A673 (cell line): ENCODE data around the gene AFF1. TPM values are rescaled to one million over a fixed set of nuclear protein-coding genes. Genes with fewer than 3 reads are reported as not detected.
A peak's percentile ranks its signal among the peaks of the same experiment; 100 is the strongest.
"Not testable (repeated sequence)": the region's sequence is repeated elsewhere in the genome, so short reads cannot be mapped to it uniquely, and the experiment has no call there.

ENCODE experiments used
- BruUV-seq: library from RNA; stranded (reverse); fragments of 400-500 nt; replicated peaks from 2 replicates; lab custom pipeline; 2021; lab: Mats Ljungman, UMichigan
- CTCF ChIA-PET: fragments of 300-600 bp; sonication (Branson Sonifier 250); formaldehyde crosslinking; loops from one replicate; lab custom pipeline; 2022; ENCODE audit warnings: antibody characterized with exemption; lab: Charles Lee
- POLR2A ChIA-PET: fragments of 300-600 bp; sonication (Branson Sonifier 250); formaldehyde crosslinking; loops from one replicate; lab custom pipeline; 2022; ENCODE audit warnings: antibody characterized with exemption; ENCODE audit not compliant: low non-redundant PET; lab: Charles Lee
- DNase-seq: peaks from one replicate; pipeline ENCODE4 v3.0.0-alpha.2; 2015; ENCODE audit warnings: low spot score
- H3K27ac ChIP-seq: fragments of 200-600 bp; sonication (generic); 2 replicates; pipeline ENCODE4 v1.5.1; 2016; ENCODE audit warnings: mixed run types, low read depth, mild to moderate bottlenecking, mixed read lengths, antibody characterized with exemption, low read length; ENCODE audit not compliant: poor library complexity, severe bottlenecking
- H3K27me3 ChIP-seq: fragments of 200-600 bp; sonication (generic); replicated peaks from 2 replicates; pipeline ENCODE4 v1.6.1; 2017; ENCODE audit warnings: mixed run types, low read depth, mild to moderate bottlenecking, mixed read lengths, antibody characterized with exemption, low read length; ENCODE audit not compliant: insufficient read depth, poor library complexity
- H3K36me3 ChIP-seq: fragments of 200-600 bp; sonication (generic); 2 replicates; pipeline ENCODE4 v1.6.1; 2016; ENCODE audit warnings: mixed run types, mild to moderate bottlenecking, mixed read lengths, antibody characterized with exemption, low read length; ENCODE audit not compliant: insufficient read depth, poor library complexity, severe bottlenecking
- H3K4me1 ChIP-seq: fragments of 200-600 bp; sonication (generic); 2 replicates; pipeline ENCODE4 v1.6.1; 2017; ENCODE audit warnings: mixed run types, mild to moderate bottlenecking, mixed read lengths, antibody characterized with exemption, low read length; ENCODE audit not compliant: insufficient read depth, poor library complexity, severe bottlenecking
- H3K4me3 ChIP-seq: fragments of 200-600 bp; sonication (generic); 2 replicates; pipeline ENCODE4 v1.5.1; 2016; ENCODE audit warnings: low read depth, mixed run types, mild to moderate bottlenecking, mixed read lengths, low read length; ENCODE audit not compliant: poor library complexity, severe bottlenecking
- H3K9me3 ChIP-seq: fragments of 200-600 bp; sonication (generic); 2 replicates; pipeline ENCODE4 v1.6.1; 2016; ENCODE audit warnings: mixed run types, low read depth, mild to moderate bottlenecking, mixed read lengths, antibody characterized with exemption, low read length; ENCODE audit not compliant: poor library complexity, severe bottlenecking
- CTCF ChIP-seq: fragments of 300-800, 200-600 bp; sonication (generic); conservative IDR thresholded peaks from 2 replicates; pipeline ENCODE4 v1.5.1; 2017; ENCODE audit warnings: low read depth, mild to moderate bottlenecking, antibody characterized with exemption, low read length, moderate library complexity, mixed read lengths
- EZH2 ChIP-seq: fragments of 200-600 bp; sonication (generic); IDR thresholded peaks from 2 replicates; pipeline ENCODE4 v1.6.1; 2017; ENCODE audit warnings: borderline replicate concordance, low read depth, mild to moderate bottlenecking, mixed read lengths, antibody characterized with exemption, low read length; ENCODE audit not compliant: poor library complexity, severe bottlenecking
- intact Hi-C: fragments of 100-400 bp; cut with micrococcal nuclease; formaldehyde crosslinking; loops from one replicate; pipeline ENCODE4 v1.10.0; 2022; ENCODE audit not compliant: unreplicated experiment
- total RNA-seq: library from RNA; stranded (reverse); gene quantifications from 2 replicates; pipeline ENCODE4 v1.2.3, GENCODE V29; 2021

Gene AFF1
- total RNA-seq, 1 experiment from 2014 or later: 60.1 TPM

GRCh38 chr4:86978709-86979108, 43.9 kb downstream of the AFF1 start:
- CTCF ChIA-PET: no interaction called here

GRCh38 chr4:86980230-86980629, 45.4 kb downstream of the AFF1 start:
- ChIA-PET POLR2A (no interaction called here), CTCF (no interaction called here)
- DNase-seq: no peak
- no peak for TF ChIP-seq EZH2
- no peak for TF ChIP-seq CTCF
- Histone ChIP-seq H3K4me3 (no peak overlapping the region), H3K36me3 (no peaks in the 10 kb centered on the region), H3K27ac (no peak overlapping the region), H3K27me3 (no peaks in the 10 kb centered on the region), H3K4me1 (peaks cover 39% of the 10 kb centered on the region), H3K9me3 (no peaks in the 10 kb centered on the region)
- no TSS peak for BruUV-seq
- intact Hi-C loops: no loop called here

More at GRCh38 chr4:86978709-86979108, 43.9 kb downstream of the AFF1 start:
- H3K27me3 ChIP-seq: no peaks in the 10 kb centered on the region
- DNase-seq: no peak
- intact Hi-C loops: no loop called here
- TF ChIP-seq CTCF (no peak), EZH2 (no peak)
- BruUV-seq: no TSS peak
- H3K27ac ChIP-seq: peak overlapping the region; percentile 30
- POLR2A ChIA-PET: no interaction called here
- no peak overlapping the region for H3K4me3 ChIP-seq
- H3K36me3 ChIP-seq: no peaks in the 10 kb centered on the region
- H3K4me1 ChIP-seq: peaks cover 46% of the 10 kb centered on the region
- no peaks in the 10 kb centered on the region for H3K9me3 ChIP-seq

- H3K36me3 ChIP-seq: no peaks in the 10 kb centered on the region
- POLR2A ChIA-PET: no interaction called here
- BruUV-seq: no TSS peak
Observed at GRCh38 chr4:86981789-86982188, 47.0 kb downstream of the AFF1 start.

GRCh38 chr4:86985852-86986251, 51.0 kb downstream of the AFF1 start:
- H3K27ac ChIP-seq, CTCF ChIA-PET, H3K36me3 ChIP-seq, H3K27me3 ChIP-seq, H3K9me3 ChIP-seq, BruUV-seq, H3K4me3 ChIP-seq, POLR2A ChIA-PET, DNase-seq, intact Hi-C loops: not testable (repeated sequence)
- H3K4me1 ChIP-seq: peaks cover 14% of the 10 kb centered on the region

More at GRCh38 chr4:86981789-86982188, 47.0 kb downstream of the AFF1 start:
- no peaks in the 10 kb centered on the region for H3K27me3 ChIP-seq
- peak; percentile 87 for DNase-seq
- H3K4me1 ChIP-seq: peaks cover 32% of the 10 kb centered on the region
- peak overlapping the region; percentile 80 for H3K27ac ChIP-seq
- intact Hi-C loops: no loop called here
- no peaks in the 10 kb centered on the region for H3K9me3 ChIP-seq
- CTCF ChIA-PET: no interaction called here
- H3K4me3 ChIP-seq: no peak overlapping the region
- no peak for TF ChIP-seq CTCF
- no peak for TF ChIP-seq EZH2

- POLR2A ChIA-PET: not testable (repeated sequence)
Observed at GRCh38 chr4:86989658-86990057, 54.8 kb downstream of the AFF1 start.

More at GRCh38 chr4:86989658-86990057, 54.8 kb downstream of the AFF1 start:
- H3K27me3 ChIP-seq, CTCF ChIA-PET, intact Hi-C loops, H3K9me3 ChIP-seq, H3K27ac ChIP-seq, BruUV-seq, H3K4me3 ChIP-seq, H3K36me3 ChIP-seq, DNase-seq: not testable (repeated sequence)
- H3K4me1 ChIP-seq: peaks cover 15% of the 10 kb centered on the region
